Esophagus squamous epithelium (tissue), 5 donors: ENCODE measurements around the gene CELSR3. TPM values are rescaled to one million over a fixed set of nuclear protein-coding genes. Genes with fewer than 3 reads are reported as not detected.
A peak's percentile ranks its signal among the peaks of the same experiment; 100 is the strongest.

Experiments
- DNase-seq: peaks from one replicate; lab custom pipeline; 2025; lab: John Stamatoyannopoulos, UW
- H3K27ac ChIP-seq, 4 donors: fragments of 200-600 bp; sonication (generic); one replicate each; pipeline ENCODE4 v1.5.1; 2016 to 2019; ENCODE audit warnings: mild to moderate bottlenecking in 1 of 4
- H3K27me3 ChIP-seq, 4 donors: fragments of 200-600 bp; sonication (generic); 1 replicate in 3 of 4; 2 replicates in 1 of 4; pipeline versions ENCODE4 v1.5.1 to v1.6.0; 2017 to 2021; ENCODE audit warnings: antibody characterized with exemption in 1 of 4
- H3K36me3 ChIP-seq, 3 donors: fragments of 200-600 bp; sonication (generic); one replicate each; pipeline ENCODE4 v1.5.1; 2016 to 2019
- H3K4me1 ChIP-seq, 3 donors: fragments of 200-600 bp; sonication (generic); one replicate each; pipeline ENCODE4 v1.5.1; 2017 to 2019
- H3K4me3 ChIP-seq, 4 donors: fragments of 200-600 bp; sonication (generic); 1 replicate in 3 of 4; 2 replicates in 1 of 4; pipeline ENCODE4 v1.5.1; 2016 to 2019; ENCODE audit warnings: mild to moderate bottlenecking in 2 of 4, moderate library complexity in 1 of 4
- H3K9me3 ChIP-seq, 3 donors: fragments of 200-600 bp; sonication (generic); one replicate each; pipeline ENCODE4 v1.5.1; 2016 to 2019
- CTCF ChIP-seq, 6 experiments: fragments of 450-650 bp in 4 of 6; fragments of 200-600 bp in 2 of 6; sonication (generic) in 2 of 6; IDR thresholded peaks; one replicate each; pipeline ENCODE4 v1.5.1; 2016 to 2019; ENCODE audit warnings: antibody characterized with exemption in 6 of 6, mild to moderate bottlenecking in 4 of 6, moderate library complexity in 4 of 6
- POLR2A ChIP-seq, 4 donors: fragments of 450-650 bp; IDR thresholded peaks; one replicate each; pipeline ENCODE4 v1.6.1; 2017; ENCODE audit warnings: antibody characterized with exemption in 4 of 4, mild to moderate bottlenecking in 4 of 4, moderate library complexity in 3 of 4
- WGBS, 2 donors: methylation state at CpG; one replicate each; pipeline ENCODE4 v1.1.5; 2018; 5-methylcytosine and 5-hydroxymethylcytosine counted together
- intact Hi-C: fragments of 100-400 bp; cut with DNase I; formaldehyde crosslinking; loops from one replicate; pipeline ENCODE4 v1.15.0; 2022
- total RNA-seq, 4 donors: library from RNA; depleted of rRNA; stranded (reverse); fragments of >200 nt; gene quantifications; one replicate each; pipeline ENCODE4 v1.1.0, GENCODE V29; 2016
- donor health status: DM: yes; HTN: yes; CAD: no.

Gene CELSR3
- total RNA-seq, 4 donors from 2014 or later, result 0.31 to 0.76 (median 0.45) TPM

GRCh38 chr3:48597408-48597800 lies 65.3 kb downstream of the CELSR3 start:
- no peaks in the 10 kb centered on the region for H3K9me3 ChIP-seq
- intact Hi-C loops, result no loop called here
- H3K4me1 ChIP-seq, result peaks cover 54 to 100% (median 69%) of the 10 kb centered on the region in 3 donors
- peaks cover 0 to 28% (median 0%) of the 10 kb centered on the region in 4 donors for H3K27me3 ChIP-seq
- no peak for DNase-seq
- peak overlapping the region; percentile 82 to 90 (median 89) for H3K27ac ChIP-seq
- no peak overlapping the region for H3K4me3 ChIP-seq
- peaks cover 19 to 50% (median 29%) of the 10 kb centered on the region in 3 donors for H3K36me3 ChIP-seq
- 79 to 81% methylated on average over 6 of the region's 6 CpGs for WGBS, 2 donors
- TF ChIP-seq POLR2A (IDR thresholded peaks at IDR 0.05) (no peak), CTCF (IDR thresholded peaks at IDR 0.05) (no peak)

GRCh38 chr3:48596676-48597407 lies 65.8 kb downstream of the CELSR3 start:
- intact Hi-C loops, result no loop called here
- peaks cover 0 to 28% (median 0%) of the 10 kb centered on the region in 4 donors for H3K27me3 ChIP-seq
- H3K27ac ChIP-seq, result peak overlapping the region; percentile 82 to 90 (median 89)
- TF ChIP-seq POLR2A (IDR thresholded peaks at IDR 0.05), result no peak
- TF ChIP-seq CTCF (IDR thresholded peaks at IDR 0.05), result no peak
- peaks cover 19 to 50% (median 23%) of the 10 kb centered on the region in 3 donors for H3K36me3 ChIP-seq
- no peak overlapping the region for H3K4me3 ChIP-seq
- no peak for DNase-seq
- no peaks in the 10 kb centered on the region for H3K9me3 ChIP-seq
- WGBS, 2 donors, result 66 to 79% methylated on average over 5 to 7 of the region's 8 CpGs
- peaks cover 54 to 100% (median 69%) of the 10 kb centered on the region in 3 donors for H3K4me1 ChIP-seq

- whole genome bisulfite sequencing, 2 donors, result 68 to 73% methylated on average over 4 to 5 of the region's 5 CpGs
- Histone ChIP-seq H3K4me1 (peaks cover 54 to 100% (median 69%) of the 10 kb centered on the region in 3 donors), H3K27me3 (peaks cover 0 to 28% (median 0%) of the 10 kb centered on the region in 4 donors), H3K36me3 (peaks cover 15 to 49% (median 16%) of the 10 kb centered on the region in 3 donors), H3K9me3 (no peaks in the 10 kb centered on the region), H3K4me3 (no peak overlapping the region), H3K27ac (peak overlapping the region; percentile 82 to 90 (median 89))
- no peak for TF ChIP-seq POLR2A (IDR thresholded peaks at IDR 0.05)
- no peak for TF ChIP-seq CTCF (IDR thresholded peaks at IDR 0.05)
- intact Hi-C loops, result no loop called here
- no peak for DNase-seq
Observed at GRCh38 chr3:48596157-48596556, 66.5 kb downstream of the CELSR3 start.

GRCh38 chr3:48595526-48596121 lies 67.1 kb downstream of the CELSR3 start:
- Histone ChIP-seq H3K27me3 (peaks cover 0 to 28% (median 0%) of the 10 kb centered on the region in 4 donors), H3K27ac (peak overlapping the region; percentile 82 to 90 (median 89)), H3K4me3 (peak overlapping the region in 3 of 4 donors; percentile 55 to 68 (median 57)), H3K9me3 (no peaks in the 10 kb centered on the region), H3K4me1 (peaks cover 54 to 95% (median 67%) of the 10 kb centered on the region in 3 donors), H3K36me3 (peaks cover 9 to 47% (median 11%) of the 10 kb centered on the region in 3 donors)
- no peak for DNase-seq
- intact Hi-C loops, result no loop called here
- WGBS, 2 donors, result 29 to 37% methylated on average over 3 to 6 of the region's 10 CpGs
- TF ChIP-seq CTCF (IDR thresholded peaks at IDR 0.05) (no peak), POLR2A (IDR thresholded peaks at IDR 0.05) (no peak)
